CD4-positive, alpha-beta memory T cell (primary cell): ENCODE data around the gene DMAC2. TPM values are rescaled to one million over a fixed set of nuclear protein-coding genes. Genes with fewer than 3 reads are reported as not detected.
A peak's percentile ranks its signal among the peaks of the same experiment; 100 is the strongest.
"Not testable (repeated sequence)": the region's sequence is repeated elsewhere in the genome, so short reads cannot be mapped to it uniquely, and the experiment has no call there.

Experiments
- CTCF ChIA-PET: fragments of 350-600 bp; sonication (Branson Sonifier 250); formaldehyde crosslinking; loops from one replicate; lab custom pipeline; 2021; ENCODE audit warnings: inconsistent platforms; ENCODE audit not compliant: partially characterized antibody; lab: Charles Lee
- POLR2A ChIA-PET: fragments of 350-600 bp; sonication (Branson Sonifier 250); formaldehyde crosslinking; loops from one replicate; lab custom pipeline; 2021; ENCODE audit not compliant: partially characterized antibody; lab: Charles Lee
- DNase-seq, 5 donors: peaks; one replicate each; pipeline versions ENCODE4 v3.0.0 to v3.0.0-alpha.2; 2020 to 2022; ENCODE audit warnings: mixed read lengths in 1 of 5
- H3K27ac ChIP-seq: one replicate; pipeline ENCODE4 v1.7.0; 2013; ENCODE audit warnings: low read depth, low read length
- H3K27me3 ChIP-seq: 2 replicates; pipeline ENCODE4 v1.7.0; 2013; ENCODE audit warnings: mild to moderate bottlenecking, low read length, moderate library complexity; ENCODE audit not compliant: insufficient read depth
- H3K36me3 ChIP-seq: 2 replicates; pipeline ENCODE4 v1.7.0; 2013; ENCODE audit warnings: mild to moderate bottlenecking, low read length, moderate library complexity; ENCODE audit not compliant: insufficient read depth
- H3K4me1 ChIP-seq: 2 replicates; pipeline ENCODE4 v1.7.0; 2013; ENCODE audit warnings: mild to moderate bottlenecking, low read length, moderate library complexity; ENCODE audit not compliant: insufficient read depth
- H3K4me3 ChIP-seq, 2 donors: one replicate each; pipeline ENCODE4 v1.7.0; 2013; ENCODE audit warnings: low read length in 2 of 2, mild to moderate bottlenecking in 1 of 2
- H3K9me3 ChIP-seq, 2 donors: one replicate each; pipeline ENCODE4 v1.7.0; 2013; ENCODE audit warnings: low read length in 2 of 2, control low read depth in 1 of 2; ENCODE audit not compliant: control insufficient read depth in 1 of 2
- H3K27ac Mint-ChIP-seq, 7 donors: one replicate each; pipeline ENCODE4 v1.8.0; 2020 to 2021; ENCODE audit warnings: mixed read lengths in 7 of 7, mild to moderate bottlenecking in 6 of 7, inconsistent platforms in 3 of 7, moderate library complexity in 3 of 7
- H3K27me3 Mint-ChIP-seq, 2 donors: one replicate each; pipeline ENCODE4 v1.8.0; 2020 to 2021; ENCODE audit warnings: mixed read lengths in 2 of 2
- H3K36me3 Mint-ChIP-seq, 2 donors: one replicate each; pipeline ENCODE4 v1.8.0; 2020 to 2021; ENCODE audit warnings: mixed read lengths in 2 of 2, inconsistent platforms in 1 of 2, mild to moderate bottlenecking in 1 of 2
- H3K4me1 Mint-ChIP-seq, 4 donors: one replicate each; pipeline ENCODE4 v1.8.0; 2020 to 2021; ENCODE audit warnings: mixed read lengths in 4 of 4, mild to moderate bottlenecking in 1 of 4
- H3K4me3 Mint-ChIP-seq, 8 donors: one replicate each; pipeline ENCODE4 v1.8.0; 2020 to 2021; ENCODE audit warnings: mixed read lengths in 8 of 8, mild to moderate bottlenecking in 7 of 8, moderate library complexity in 6 of 8, inconsistent platforms in 3 of 8
- H3K9me3 Mint-ChIP-seq, 8 donors: one replicate each; pipeline ENCODE4 v1.8.0; 2020 to 2021; ENCODE audit warnings: mixed read lengths in 8 of 8, mild to moderate bottlenecking in 5 of 8, inconsistent platforms in 3 of 8, moderate library complexity in 1 of 8
- intact Hi-C: fragments of 100-400 bp; cut with micrococcal nuclease; formaldehyde crosslinking; loops from one replicate; pipeline ENCODE4 v1.15.1; 2023
- polyA plus RNA-seq, 2 donors: library from polyadenylated mRNA; unstranded; fragments of 300-500 nt; fragmentation: Illumina TruSeq; gene quantifications; one replicate each; pipeline ENCODE4 v1.2.3, GENCODE V29; 2021
- total RNA-seq, 2 experiments: library from RNA; stranded (reverse); gene quantifications; one replicate each; pipeline ENCODE4 v1.2.3, GENCODE V29; 2021

Gene DMAC2
- total and polyA plus RNA-seq, 4 experiments from 2014 or later, result 27.7 to 58.2 (median 36.0) TPM

DNA sequence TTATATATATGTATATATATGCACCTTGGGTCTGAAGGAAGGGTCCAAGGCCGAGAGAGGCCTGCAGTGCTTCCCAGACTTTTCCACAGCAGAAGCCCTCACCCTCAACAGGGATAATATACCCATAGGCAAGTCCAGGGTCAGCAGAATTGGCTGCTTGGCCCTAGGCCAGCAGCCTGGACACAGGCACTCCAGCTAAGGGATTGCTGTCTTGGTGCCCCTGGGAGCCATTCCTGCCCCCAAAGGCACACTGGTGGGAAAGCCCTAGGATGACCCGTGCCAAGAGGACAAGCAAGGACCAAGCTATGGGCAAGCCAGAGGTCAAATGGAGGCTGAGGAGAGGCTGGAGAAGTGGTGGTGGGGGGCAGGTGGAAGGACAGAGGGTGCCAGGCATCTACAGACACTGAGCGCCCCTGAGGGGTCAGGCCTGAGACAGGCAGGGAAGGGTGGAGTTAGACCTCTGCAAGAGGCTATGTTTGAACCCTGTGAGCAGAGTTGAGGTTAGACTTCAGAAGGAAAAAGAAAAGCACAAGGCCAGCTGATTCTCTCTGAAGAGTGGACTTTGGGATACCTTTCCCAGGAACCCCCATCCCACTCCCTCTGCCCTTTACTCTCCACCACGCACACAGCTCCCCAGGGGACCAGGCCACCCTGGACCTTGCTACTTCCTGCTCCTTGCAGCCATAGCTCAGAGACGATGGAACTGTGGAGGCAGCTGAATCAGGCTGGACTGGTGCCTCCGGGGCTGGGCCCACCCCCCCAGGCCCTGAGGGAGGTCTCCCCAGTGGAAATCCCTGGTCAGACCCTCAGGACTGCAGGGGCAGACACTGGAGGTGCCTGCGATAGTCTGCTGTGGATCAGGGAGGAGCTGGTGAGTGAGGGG is 3.0 kb upstream of the DMAC2 start, which contains the start of gene ERICH4:
Gene ERICH4 (plus strand): TSS at position 684 of the 883 bp plus-strand sequence. CDS start 14 bp downstream, at position 698.
- H3K4me1 ChIP-seq, result peaks cover 19% of the 10 kb centered on the region
- peaks cover 8 to 13% of the 10 kb centered on the region in 2 donors for H3K27me3 Mint-ChIP-seq
- CTCF ChIA-PET, result no interaction called here
- POLR2A ChIA-PET, result no interaction called here
- no peak within 1 kb of the TSS for H3K4me3 ChIP-seq
- H3K27ac Mint-ChIP-seq, result peak within 1 kb of the TSS in 2 of 7 donors; percentile 18 to 38
- no peak within 1 kb of the TSS for H3K27ac ChIP-seq
- no peaks in the 10 kb centered on the region for H3K27me3 ChIP-seq
- DNase-seq, result no peak
- H3K9me3 ChIP-seq, result no peaks in the 10 kb centered on the region
- intact Hi-C loops, result no loop called here
- no peaks in the 10 kb centered on the region for H3K36me3 ChIP-seq
- H3K36me3 Mint-ChIP-seq, result peaks cover 2% of the 10 kb centered on the region in 2 donors
- peaks cover 0 to 1% (median 0%) of the 10 kb centered on the region in 8 donors for H3K9me3 Mint-ChIP-seq
- H3K4me1 Mint-ChIP-seq, result peaks cover 5 to 7% (median 6%) of the 10 kb centered on the region in 4 donors
- peak within 1 kb of the TSS in 1 of 8 donors; percentile 73 for H3K4me3 Mint-ChIP-seq

DNA sequence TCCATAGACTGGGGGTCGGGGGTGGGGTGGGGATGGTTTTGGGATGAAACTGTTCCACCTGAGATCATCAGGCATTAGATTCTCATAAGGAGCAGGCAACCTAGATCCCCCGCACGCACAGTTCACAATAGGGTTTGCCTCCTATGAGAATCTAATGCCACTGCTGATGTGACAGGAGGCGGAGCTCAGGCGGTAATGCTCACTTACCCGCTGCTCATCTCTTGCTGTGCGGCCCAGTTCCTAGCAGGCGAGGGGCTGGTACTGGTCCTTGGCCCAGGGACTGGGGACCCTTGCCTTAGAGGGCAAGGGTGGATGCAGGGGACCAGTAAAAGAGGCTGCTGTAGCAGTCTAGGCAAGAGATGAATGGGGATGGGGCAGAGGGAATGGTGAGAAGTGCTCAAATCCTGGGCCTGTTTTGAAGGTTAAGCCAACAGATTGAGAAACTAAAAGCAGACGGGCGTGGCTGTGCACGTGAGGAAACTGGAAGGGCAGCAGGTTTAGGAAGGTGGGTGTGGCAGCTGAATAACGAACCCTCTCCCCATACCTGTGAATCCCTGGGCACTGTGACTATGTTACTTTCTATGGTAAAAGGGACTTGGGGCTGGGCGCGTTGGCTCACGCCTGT is 1.7 kb upstream of the DMAC2 start:
- H3K4me1 ChIP-seq, result peaks cover 19% of the 10 kb centered on the region
- H3K27ac Mint-ChIP-seq, result peak overlapping the region in 2 of 7 donors; percentile 12 to 72
- POLR2A ChIA-PET, result no interaction called here
- intact Hi-C loops, result loop anchor here (2.0 kb wide), 2 partner anchors 87 to 237 kb away; no protein-coding TSS in a partner anchor
- no peak overlapping the region for H3K4me3 ChIP-seq
- no peak for DNase-seq
- H3K36me3 ChIP-seq, result no peaks in the 10 kb centered on the region
- peaks cover 7 to 9% of the 10 kb centered on the region in 2 donors for H3K27me3 Mint-ChIP-seq
- H3K9me3 ChIP-seq, result no peaks in the 10 kb centered on the region
- peaks cover 0 to 1% (median 0%) of the 10 kb centered on the region in 8 donors for H3K9me3 Mint-ChIP-seq
- H3K27ac ChIP-seq, result no peak overlapping the region
- H3K36me3 Mint-ChIP-seq, result peaks cover 7% of the 10 kb centered on the region in 2 donors
- H3K27me3 ChIP-seq, result no peaks in the 10 kb centered on the region
- H3K4me3 Mint-ChIP-seq, result no peak overlapping the region
- H3K4me1 Mint-ChIP-seq, result peaks cover 4 to 11% (median 9%) of the 10 kb centered on the region in 4 donors
- CTCF ChIA-PET, result interaction anchor here (0.6 kb wide), 1 partner anchor 10 kb away, joined by 3 read pairs; no protein-coding TSS in a partner anchor

DNA sequence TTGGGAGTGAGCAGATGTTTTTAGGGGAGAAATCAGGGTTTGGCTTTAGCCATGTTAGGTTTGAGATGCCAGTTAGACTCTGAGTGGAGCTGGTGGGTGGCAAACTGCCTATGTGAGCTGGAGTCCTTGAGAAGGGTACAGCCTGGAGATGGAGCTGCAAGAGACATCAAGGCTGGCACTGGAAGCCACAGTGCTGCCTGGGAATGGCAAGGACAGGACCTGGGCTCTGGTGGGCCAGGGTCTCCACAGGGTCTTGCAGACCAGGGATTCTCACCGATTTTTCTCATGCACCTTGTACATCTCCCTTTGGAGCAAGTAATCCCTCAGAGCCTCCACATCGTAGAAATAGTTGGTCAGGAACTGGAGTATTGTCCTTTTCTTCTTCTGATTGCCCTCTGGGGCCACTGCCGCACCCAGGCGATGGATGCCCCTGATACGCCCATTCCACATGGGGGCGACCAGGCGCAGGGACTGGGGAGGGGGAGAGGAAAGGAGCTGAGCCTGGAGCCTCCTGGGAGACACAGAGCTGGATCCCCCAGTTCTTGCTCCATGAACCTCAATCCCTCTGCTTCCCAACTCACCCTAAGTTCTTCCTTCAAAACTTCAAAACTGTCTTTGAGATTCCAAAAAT is 1.7 kb downstream of the DMAC2 start:
- H3K36me3 Mint-ChIP-seq, result peaks cover 11 to 17% of the 10 kb centered on the region in 2 donors
- no peaks in the 10 kb centered on the region for H3K9me3 Mint-ChIP-seq
- peak overlapping the region in 4 of 7 donors; percentile 2 to 88 (median 70) for H3K27ac Mint-ChIP-seq
- no peaks in the 10 kb centered on the region for H3K9me3 ChIP-seq
- H3K4me3 ChIP-seq, result no peak overlapping the region
- POLR2A ChIA-PET, result interaction anchor here (0.7 to 1.2 kb wide), 3 partner anchors 74 to 175 kb away, joined by 3 to 4 read pairs (median 3); partner anchors contain the start of gene B9D2
- H3K4me3 Mint-ChIP-seq, result peak overlapping the region in 6 of 8 donors; percentile 5 to 80 (median 54)
- no peaks in the 10 kb centered on the region for H3K27me3 Mint-ChIP-seq
- intact Hi-C loops, result no loop called here
- no peak for DNase-seq
- peaks cover under 1% of the 10 kb centered on the region for H3K36me3 ChIP-seq
- H3K27me3 ChIP-seq, result no peaks in the 10 kb centered on the region
- peaks cover 10 to 13% (median 11%) of the 10 kb centered on the region in 4 donors for H3K4me1 Mint-ChIP-seq
- H3K27ac ChIP-seq, result no peak overlapping the region
- CTCF ChIA-PET, result interaction anchor here (3.9 kb wide), 1 partner anchor 12 kb away, joined by 39 read pairs; no protein-coding TSS in a partner anchor
- H3K4me1 ChIP-seq, result peaks cover 19% of the 10 kb centered on the region

DNA sequence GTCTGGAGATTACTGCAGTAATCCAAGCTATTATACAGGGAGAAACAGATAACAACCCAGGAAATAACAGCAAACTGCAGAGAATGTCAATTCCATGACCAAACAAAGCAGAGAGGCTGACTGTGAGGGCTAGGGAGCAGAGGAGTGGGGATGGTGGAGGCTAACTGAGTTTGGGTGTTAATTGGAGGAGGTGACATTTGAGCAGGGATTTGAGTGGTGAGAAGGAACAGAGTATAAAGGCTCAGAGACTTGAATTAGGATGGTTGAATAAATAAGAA is 3.1 kb downstream of the DMAC2 start:
- Histone ChIP-seq H3K4me1 (peaks cover 20% of the 10 kb centered on the region), H3K27me3 (no peaks in the 10 kb centered on the region), H3K4me3 (no peak overlapping the region), H3K9me3 (no peaks in the 10 kb centered on the region), H3K27ac (no peak overlapping the region), H3K36me3 (peaks cover 13% of the 10 kb centered on the region)
- H3K9me3 Mint-ChIP-seq, result no peaks in the 10 kb centered on the region
- intact Hi-C loops, result no loop called here
- DNase-seq, result no peak
- peak overlapping the region in 4 of 8 donors; percentile 2 to 64 (median 25) for H3K4me3 Mint-ChIP-seq
- H3K27ac Mint-ChIP-seq, result peak overlapping the region in 2 of 7 donors; percentile 23 to 57
- ChIA-PET POLR2A (interaction anchor here (1.2 kb wide), 1 partner anchor 73 kb away, joined by 3 read pairs; the partner anchor contains the start of gene B9D2), CTCF (interaction anchor here (1.0 to 2.2 kb wide), 3 partner anchors 12 to 161 kb away, joined by 3 to 6 read pairs (median 4); no protein-coding TSS in a partner anchor)
- H3K4me1 Mint-ChIP-seq, result peaks cover 10 to 16% (median 13%) of the 10 kb centered on the region in 4 donors
- H3K36me3 Mint-ChIP-seq, result peaks cover 23 to 29% of the 10 kb centered on the region in 2 donors
- H3K27me3 Mint-ChIP-seq, result no peaks in the 10 kb centered on the region

DNA sequence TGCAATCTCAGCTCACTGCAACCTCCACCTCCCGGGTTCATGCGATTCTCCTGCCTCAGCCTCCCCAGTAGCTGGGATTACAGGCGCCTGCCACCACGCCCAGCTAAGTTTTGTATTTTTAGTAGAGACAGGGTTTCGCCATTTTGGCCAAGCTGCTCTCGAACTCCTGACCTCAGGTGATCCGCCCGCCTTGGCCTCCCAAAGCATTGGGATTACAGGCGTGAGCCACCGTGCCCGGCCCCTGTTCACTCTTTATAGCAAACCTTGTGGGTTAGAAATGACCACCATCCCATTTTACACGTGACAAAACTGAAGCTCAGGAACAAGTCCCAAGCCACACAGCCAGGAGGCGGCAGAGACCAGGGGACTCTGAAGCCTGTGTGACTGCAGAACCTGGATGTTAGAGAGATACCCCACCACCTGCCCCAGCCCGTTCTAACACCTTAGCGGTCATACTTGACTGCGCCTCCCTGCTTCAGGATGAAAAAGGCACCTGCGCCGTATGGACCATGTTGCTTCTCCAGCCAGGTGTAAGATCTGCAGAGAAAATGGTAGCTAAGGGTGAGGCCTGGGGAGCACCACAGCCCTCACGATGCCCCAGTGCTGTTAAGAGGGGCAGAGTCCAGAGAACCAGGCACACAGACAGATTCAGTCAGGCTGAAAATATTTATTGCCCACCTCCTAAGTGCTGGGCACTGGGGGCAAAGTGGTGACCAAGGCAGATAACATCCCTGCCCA is 3.6 kb downstream of the DMAC2 start:
- H3K27me3 ChIP-seq, result no peaks in the 10 kb centered on the region
- no peak overlapping the region for H3K4me3 ChIP-seq
- peaks cover 25% of the 10 kb centered on the region for H3K4me1 ChIP-seq
- no peak overlapping the region for H3K27ac Mint-ChIP-seq
- intact Hi-C loops, result no loop called here
- peaks cover 12 to 18% (median 17%) of the 10 kb centered on the region in 4 donors for H3K4me1 Mint-ChIP-seq
- H3K4me3 Mint-ChIP-seq, result peak overlapping the region in 2 of 8 donors; percentile 15 to 64
- CTCF ChIA-PET, result interaction anchor here (1.0 to 2.2 kb wide), 3 partner anchors 13 to 161 kb away, joined by 3 to 6 read pairs (median 4); no protein-coding TSS in a partner anchor
- H3K36me3 ChIP-seq, result peaks cover 14% of the 10 kb centered on the region
- no peak overlapping the region for H3K27ac ChIP-seq
- H3K9me3 ChIP-seq, result no peaks in the 10 kb centered on the region
- H3K27me3 Mint-ChIP-seq, result no peaks in the 10 kb centered on the region
- POLR2A ChIA-PET, result no interaction called here
- DNase-seq, result no peak
- H3K9me3 Mint-ChIP-seq, result no peaks in the 10 kb centered on the region
- H3K36me3 Mint-ChIP-seq, result peaks cover 26 to 33% of the 10 kb centered on the region in 2 donors

DNA sequence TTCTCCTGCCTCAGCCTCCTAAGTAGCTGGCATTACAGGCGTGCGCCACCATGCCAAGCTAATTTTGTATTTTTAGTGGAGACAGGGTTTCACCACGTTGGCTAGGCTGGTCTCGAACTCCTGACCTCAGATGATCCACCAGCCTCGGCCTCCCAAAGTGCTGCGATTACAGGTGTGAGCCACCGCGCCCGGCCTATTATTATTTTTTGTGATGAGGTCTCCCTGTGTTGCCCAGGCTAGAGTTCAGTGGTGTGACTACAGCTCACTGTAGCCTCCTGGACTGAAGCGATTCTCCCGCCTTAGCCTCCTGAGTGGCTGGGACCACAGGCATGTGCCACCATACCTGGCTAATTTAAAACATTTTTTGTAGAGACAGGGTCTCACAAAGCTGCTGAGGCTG is 4.3 kb downstream of the DMAC2 start:
- peak overlapping the region in 1 of 7 donors; percentile 30 for H3K27ac Mint-ChIP-seq
- DNase-seq, H3K4me3 ChIP-seq, H3K27ac ChIP-seq, H3K27me3 Mint-ChIP-seq, intact Hi-C loops, H3K4me3 Mint-ChIP-seq, H3K9me3 Mint-ChIP-seq, H3K9me3 ChIP-seq, POLR2A ChIA-PET, H3K27me3 ChIP-seq: not testable (repeated sequence)
- CTCF ChIA-PET, result interaction anchor here (2.2 kb wide), 1 partner anchor 13 kb away, joined by 6 read pairs; no protein-coding TSS in a partner anchor
- Histone ChIP-seq H3K36me3 (peaks cover 14% of the 10 kb centered on the region), H3K4me1 (peaks cover 26% of the 10 kb centered on the region)
- H3K4me1 Mint-ChIP-seq, result peaks cover 14 to 22% (median 18%) of the 10 kb centered on the region in 4 donors
- H3K36me3 Mint-ChIP-seq, result peaks cover 30 to 33% of the 10 kb centered on the region in 2 donors
